AG04449 (cell line): Measurements from ENCODE around the gene ANO6.

ENCODE experiments used
- CTCF ChIA-PET: fragments of 350-600 bp; formaldehyde crosslinking; extraction: SDS; loops from one replicate; lab custom pipeline; 2021; ENCODE audit warnings: antibody characterized with exemption; lab: Yijun Ruan, JAX
- POLR2A ChIA-PET: fragments of 400-600, 350-600 bp; formaldehyde crosslinking; extraction: SDS; loops from one replicate; lab custom pipeline; 2020; ENCODE audit warnings: antibody characterized with exemption, inconsistent platforms; lab: Yijun Ruan, JAX
- DNase-seq: peaks from one replicate; pipeline ENCODE4 v3.0.0-alpha.2; 2010; ENCODE audit warnings: low read depth, low spot score
- H3K4me3 ChIP-seq: 2 replicates; pipeline ENCODE4 v1.5.1; 2011; ENCODE audit warnings: low read depth, mild to moderate bottlenecking, control low read depth, low read length
- CTCF ChIP-seq: IDR thresholded peaks from one replicate; pipeline ENCODE4 v1.5.1; 2011; ENCODE audit warnings: mild to moderate bottlenecking, moderate library complexity, low read length, control low read depth, inconsistent platforms; ENCODE audit not compliant: insufficient read depth; ENCODE audit errors: missing control alignments

ANO6 gene

GRCh38 chr12:45481746-45482145 is 265.9 kb downstream of the ANO6 start:
- no peak for DNase-seq
- ChIA-PET CTCF (no interaction called here), POLR2A (no interaction called here)
- no peak for TF ChIP-seq CTCF
- no peak overlapping the region for H3K4me3 ChIP-seq

- no peak for DNase-seq
- POLR2A ChIA-PET: no interaction called here
- no peak overlapping the region for H3K4me3 ChIP-seq
- no peak for TF ChIP-seq CTCF
- CTCF ChIA-PET: no interaction called here
Observed at GRCh38 chr12:45483571-45483970, 267.7 kb downstream of the ANO6 start.
